GM12865 (cell line): Measurements from ENCODE around the gene FEN1.

Source experiments
- DNase-seq: peaks from one replicate; pipeline ENCODE4 v3.0.0; 2010; ENCODE audit warnings: low read depth
- H3K4me3 ChIP-seq: 2 replicates; pipeline ENCODE4 v1.5.1; 2011; ENCODE audit warnings: mild to moderate bottlenecking, low read depth, low read length, control low read depth
- TF ChIP-seq, protein P1 (sequence below): IDR thresholded peaks from 2 replicates; pipeline ENCODE4 v1.5.1; 2011; ENCODE audit warnings: low read length, control low read depth, low read depth, inconsistent platforms; ENCODE audit not compliant: insufficient read depth; ENCODE audit errors: missing control alignments

Gene FEN1

DNA sequence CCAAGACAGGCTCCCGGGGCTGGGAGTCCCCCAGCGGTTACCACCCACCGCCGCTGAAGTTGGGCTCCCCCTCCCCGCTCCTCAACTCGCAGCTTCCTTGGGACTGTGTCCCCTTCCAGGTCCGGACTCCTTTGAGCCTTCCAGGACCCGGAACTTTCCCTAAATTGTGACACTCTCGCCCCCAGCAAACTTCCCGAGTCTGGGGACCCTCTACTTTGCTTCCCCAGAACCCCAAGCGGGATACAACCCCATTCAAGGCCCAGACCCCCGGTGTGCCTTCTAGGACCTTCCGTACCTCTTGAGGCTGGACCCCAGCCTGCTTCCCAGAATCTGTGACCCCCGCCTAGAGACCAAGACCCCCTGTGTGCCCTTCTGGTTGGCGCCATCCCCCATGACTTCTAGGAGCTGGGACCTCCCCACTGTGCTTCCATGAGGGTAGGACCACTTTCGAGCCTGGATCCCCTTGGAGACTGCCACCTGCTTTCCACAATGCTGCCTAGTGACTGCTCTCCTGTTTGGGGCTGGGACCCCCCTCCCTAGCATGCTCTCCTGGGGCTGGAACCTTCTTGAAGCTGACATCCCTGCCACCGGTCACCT, 39.7 kb upstream of the FEN1 start:
- DNase-seq: no peak
- H3K4me3 ChIP-seq: peak overlapping the region; percentile 12
- TF ChIP-seq, protein P1, sequence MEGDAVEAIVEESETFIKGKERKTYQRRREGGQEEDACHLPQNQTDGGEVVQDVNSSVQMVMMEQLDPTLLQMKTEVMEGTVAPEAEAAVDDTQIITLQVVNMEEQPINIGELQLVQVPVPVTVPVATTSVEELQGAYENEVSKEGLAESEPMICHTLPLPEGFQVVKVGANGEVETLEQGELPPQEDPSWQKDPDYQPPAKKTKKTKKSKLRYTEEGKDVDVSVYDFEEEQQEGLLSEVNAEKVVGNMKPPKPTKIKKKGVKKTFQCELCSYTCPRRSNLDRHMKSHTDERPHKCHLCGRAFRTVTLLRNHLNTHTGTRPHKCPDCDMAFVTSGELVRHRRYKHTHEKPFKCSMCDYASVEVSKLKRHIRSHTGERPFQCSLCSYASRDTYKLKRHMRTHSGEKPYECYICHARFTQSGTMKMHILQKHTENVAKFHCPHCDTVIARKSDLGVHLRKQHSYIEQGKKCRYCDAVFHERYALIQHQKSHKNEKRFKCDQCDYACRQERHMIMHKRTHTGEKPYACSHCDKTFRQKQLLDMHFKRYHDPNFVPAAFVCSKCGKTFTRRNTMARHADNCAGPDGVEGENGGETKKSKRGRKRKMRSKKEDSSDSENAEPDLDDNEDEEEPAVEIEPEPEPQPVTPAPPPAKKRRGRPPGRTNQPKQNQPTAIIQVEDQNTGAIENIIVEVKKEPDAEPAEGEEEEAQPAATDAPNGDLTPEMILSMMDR: no peak

DNA sequence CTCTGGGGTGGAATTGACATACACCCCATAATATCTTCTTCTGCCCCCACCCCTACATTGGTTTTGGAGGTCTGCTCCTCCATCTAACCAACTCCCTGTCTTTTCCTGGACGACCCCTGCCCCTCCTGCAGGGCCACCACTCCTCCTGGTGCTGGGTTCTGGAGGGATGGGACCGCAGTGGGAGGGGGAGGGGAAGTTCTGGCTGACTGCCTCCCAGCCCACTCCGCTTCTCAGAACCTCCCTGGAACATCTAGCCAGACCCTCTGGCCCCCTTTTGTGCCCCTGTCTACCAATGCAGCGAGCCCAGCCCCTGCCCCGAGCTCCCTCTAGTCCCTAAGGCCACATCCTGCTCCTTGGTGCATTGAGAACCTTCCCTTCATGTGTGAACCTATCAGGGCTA, 39.0 kb upstream of the FEN1 start:
- no peak for DNase-seq
- TF ChIP-seq, protein P1: no peak
- no peak overlapping the region for H3K4me3 ChIP-seq

DNA sequence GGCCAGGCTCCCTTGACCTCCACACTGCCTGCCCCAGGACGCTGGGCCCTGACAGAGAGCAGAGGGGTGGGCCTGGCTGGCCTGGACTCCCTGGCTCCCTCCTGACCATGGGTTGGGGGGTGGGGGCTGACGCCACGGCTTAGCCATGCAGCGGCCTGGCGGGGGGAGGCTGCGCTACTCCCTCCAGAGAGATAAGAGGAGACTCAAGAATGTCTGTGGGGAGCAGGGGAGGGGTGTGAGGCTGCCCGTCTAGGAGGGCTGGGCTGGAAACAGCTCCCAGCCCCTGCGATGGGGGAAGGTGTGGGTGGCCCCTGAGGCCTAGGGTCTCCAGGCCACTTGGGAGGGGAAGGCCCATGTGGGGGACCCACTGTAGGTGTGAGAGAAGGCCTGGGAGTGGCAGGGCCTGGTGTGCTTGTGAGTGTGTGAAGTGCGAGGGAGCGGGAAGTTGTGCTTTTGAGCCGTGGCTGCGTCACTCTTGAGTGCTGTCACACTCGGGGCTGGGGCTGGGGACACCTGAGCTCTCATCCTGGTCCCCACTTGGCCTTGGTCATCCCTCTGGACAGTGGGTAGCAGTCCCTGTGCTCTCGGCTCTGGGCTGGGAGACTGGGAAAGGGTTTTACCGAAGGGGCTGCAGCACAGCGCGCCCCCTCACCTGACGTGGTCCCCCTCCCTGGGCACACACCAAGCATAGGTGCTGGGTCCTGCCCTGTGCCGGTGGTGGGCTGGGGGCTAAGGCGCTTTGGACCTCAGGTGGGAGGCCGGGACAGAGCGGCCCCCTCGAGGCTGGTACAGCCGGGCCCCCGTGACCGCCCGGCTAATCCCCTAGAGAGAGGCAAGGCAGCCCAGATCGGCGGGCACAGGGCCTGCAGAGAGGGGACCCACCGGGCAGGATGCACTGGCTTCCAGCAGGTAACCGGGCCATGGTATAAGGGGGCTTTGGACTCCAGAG, 37.9 kb upstream of the FEN1 start:
- TF ChIP-seq, protein P1: no peak
- no peak overlapping the region for H3K4me3 ChIP-seq
- DNase-seq: no peak

DNA sequence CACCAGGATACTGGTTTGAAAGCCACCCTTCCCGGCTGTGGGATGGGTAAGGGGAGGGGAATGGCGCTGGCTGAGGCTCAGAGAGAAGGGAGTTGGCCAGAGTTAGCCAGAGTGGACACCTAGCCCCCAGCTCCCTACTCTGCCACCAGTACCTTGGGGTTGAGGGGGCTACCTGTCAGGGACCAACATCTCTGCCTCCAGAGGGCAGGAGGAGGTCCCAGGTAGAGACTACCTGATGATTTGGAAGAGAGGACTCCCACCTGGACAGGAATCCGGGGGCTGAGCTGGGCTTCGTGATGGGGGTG, 36.6 kb upstream of the FEN1 start:
- no peak for DNase-seq
- H3K4me3 ChIP-seq: no peak overlapping the region
- TF ChIP-seq, protein P1: no peak

DNA sequence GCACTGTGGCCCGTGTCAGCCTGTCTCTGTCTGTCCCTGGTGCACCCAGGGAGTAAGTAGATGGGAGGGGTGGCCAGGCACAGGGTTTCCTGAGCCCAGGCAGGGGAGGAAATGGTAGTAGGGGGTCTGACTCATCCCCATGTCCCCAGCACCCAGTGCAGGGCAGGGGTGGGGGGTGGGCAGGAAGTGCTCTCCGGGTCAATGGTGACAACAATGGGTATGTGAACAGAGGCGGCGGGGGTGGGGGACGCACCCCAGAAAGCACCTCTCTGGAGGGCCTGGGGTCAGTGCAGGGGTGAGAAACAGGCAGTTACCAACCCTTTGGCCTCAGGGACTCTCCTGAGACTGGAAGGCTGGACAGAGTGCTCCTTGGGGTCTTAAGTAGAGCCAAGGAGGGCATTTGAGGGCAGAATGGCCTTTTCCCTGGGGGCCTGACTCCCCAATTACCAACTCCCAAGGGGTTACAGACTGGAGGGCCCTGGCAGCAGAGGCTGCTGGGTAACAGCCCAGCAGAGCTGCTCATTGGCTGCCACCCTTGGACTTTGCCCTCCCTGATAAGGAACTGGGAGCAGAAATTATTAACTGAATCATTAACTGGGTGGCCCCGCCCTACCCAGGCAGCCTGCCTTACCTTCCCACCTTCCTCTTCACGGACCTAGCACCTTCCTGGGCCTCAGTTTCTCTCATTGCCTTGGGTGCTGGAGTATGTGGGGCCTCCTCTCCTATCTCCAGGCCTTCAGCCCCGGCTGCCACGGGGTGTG, 36.1 kb upstream of the FEN1 start:
- TF ChIP-seq, protein P1: no peak
- DNase-seq: peak; percentile 54
- no peak overlapping the region for H3K4me3 ChIP-seq

DNA sequence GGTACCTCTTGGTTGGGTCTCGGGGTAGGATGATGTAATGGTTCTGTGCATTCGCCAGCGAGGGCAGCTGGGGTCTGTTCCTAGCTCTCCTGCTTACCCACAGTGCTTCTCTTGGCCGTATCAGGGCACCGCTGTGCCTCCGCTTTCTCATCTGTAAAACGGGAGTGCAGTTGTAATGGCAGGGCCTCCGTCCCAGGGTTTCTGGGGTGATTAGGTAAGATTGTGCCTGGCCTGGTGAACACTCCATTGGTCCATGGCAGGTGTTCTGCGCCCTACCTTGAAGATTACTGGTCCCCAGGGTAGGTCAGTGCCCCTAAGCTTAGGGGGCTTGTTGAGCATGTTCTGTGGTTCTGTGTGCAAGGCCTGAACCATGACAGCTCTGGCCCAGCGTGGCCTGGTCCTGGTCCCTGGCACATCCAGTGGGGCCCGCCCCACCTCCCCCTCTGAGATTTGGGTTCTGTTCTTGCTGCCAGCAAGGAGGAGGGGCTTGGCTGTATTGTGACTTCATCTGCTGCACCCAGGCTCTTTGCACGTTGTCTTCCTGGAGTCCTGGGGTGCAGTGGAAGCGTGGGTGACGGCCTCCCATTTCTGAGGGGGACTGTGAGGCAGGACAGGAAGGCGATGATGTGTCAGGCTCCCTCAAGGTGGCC, 35.4 kb upstream of the FEN1 start:
- H3K4me3 ChIP-seq: no peak overlapping the region
- no peak for DNase-seq
- TF ChIP-seq, protein P1: no peak
